NCI-H526 (cell line): ENCODE data around the gene A3GALT2.
A peak's percentile ranks its signal among the peaks of the same experiment; 100 is the strongest.
"Not testable (repeated sequence)": the region's sequence is repeated elsewhere in the genome, so short reads cannot be mapped to it uniquely, and the experiment has no call there.

Experiments
- DNase-seq, 2 experiments: peaks; one replicate each; lab custom pipeline; 2025; lab: John Stamatoyannopoulos, UW

The A3GALT2 gene

DNA sequence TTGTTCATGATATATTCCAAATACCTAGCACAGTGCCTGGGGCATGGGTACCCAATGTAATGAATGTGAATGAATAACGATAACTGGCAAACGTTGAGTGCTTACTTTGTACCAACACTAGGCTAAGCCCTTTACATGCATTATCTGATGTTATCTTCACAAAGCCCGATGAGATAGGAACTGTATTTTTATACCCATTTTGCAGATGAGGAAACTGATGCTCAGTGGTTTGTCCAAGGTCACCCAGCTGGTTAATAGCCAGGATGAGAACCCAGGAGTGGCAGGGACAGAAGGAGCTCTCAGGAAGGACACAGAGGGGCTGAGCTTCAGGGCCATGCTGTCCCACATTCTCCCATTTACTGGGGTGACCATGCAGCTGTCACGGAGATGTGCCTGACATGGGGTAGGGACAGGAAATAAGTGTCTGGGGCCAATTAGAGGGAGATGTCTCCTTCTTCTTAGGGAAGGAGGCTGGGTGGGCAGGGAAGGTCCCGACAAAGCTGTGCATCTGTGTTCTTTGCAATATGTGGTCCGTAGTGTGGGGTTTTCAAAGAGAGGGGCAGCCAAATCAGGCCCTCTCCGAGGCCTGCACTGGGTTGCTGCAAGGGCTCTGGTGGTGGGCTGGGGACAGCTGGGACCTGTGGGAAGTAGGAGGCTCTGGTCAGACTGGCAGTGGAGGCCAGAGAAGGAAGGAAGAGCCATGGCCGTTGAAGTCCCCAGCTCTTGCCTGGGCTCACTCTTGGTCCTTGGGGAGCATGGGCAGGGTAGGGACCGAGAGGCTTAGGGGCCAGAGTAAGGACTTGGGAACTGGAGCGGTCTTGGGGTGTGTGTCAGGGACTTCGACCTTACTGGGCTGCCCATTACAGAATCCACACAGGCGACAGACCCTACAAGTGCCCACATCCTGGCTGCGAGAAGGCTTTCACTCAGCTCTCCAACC is 26.6 kb downstream of the A3GALT2 start:
- no peak for DNase-seq

DNA sequence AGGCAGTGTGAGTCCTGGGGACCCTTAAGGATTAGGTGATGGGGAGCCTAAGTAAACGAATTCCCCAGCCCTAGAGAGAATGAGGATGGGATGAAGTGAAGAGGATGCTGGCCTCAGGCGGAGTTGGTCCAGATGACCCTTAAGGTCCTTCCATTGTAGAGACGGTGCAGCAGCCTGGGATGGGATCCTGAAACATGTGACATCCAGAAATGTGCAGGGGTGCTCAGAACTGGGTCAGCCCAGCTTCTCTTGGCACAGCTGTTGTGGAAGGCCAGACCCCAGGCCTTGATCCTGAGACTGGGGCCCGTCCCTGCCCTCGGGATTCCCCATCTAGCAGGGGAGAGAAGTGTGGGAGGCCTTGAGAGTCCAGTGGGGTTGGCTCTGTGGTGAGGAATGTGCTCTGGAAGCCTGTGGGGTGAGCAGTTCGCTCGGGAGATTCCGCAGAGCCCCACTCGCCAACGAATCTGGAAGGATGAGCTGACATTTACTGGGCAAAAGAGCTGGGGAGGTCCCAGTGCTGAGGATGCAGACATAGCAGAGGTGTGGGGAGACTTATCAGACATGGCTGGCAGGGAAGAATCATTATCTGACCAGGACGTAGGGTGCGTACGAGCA is 28.1 kb downstream of the A3GALT2 start:
- DNase-seq = no peak

- DNase-seq = not testable (repeated sequence)
Observed at GRCh38 chr1:33290615-33291014, 30.3 kb downstream of the A3GALT2 start.

GRCh38 chr1:33289858-33290154 is 31.1 kb downstream of the A3GALT2 start:
- DNase-seq = no peak

GRCh38 chr1:33288976-33289857 is 31.7 kb downstream of the A3GALT2 start:
- DNase-seq = no peak

GRCh38 chr1:33287317-33287716 is 33.6 kb downstream of the A3GALT2 start:
- no peak for DNase-seq

GRCh38 chr1:33286451-33287185 is 34.3 kb downstream of the A3GALT2 start:
- no peak for DNase-seq

DNA sequence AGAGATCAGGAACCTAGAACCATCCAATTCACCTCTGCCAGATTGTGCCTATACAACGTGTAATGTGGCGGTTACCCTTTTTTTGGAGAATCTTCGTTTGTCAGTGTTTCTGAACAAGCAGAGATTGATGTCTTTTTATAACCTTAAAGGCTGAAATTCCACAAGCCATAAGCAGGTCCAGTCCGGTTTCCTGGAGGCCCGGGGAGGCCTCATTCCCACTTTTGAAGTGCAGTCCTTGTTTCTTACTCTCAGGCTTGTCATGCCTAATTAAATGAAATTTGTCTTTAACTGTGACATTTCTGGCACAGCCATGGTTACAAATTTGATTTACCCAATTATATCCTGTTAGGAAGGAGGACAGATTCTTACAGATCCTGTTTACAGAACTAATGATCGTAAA is 36.8 kb downstream of the A3GALT2 start:
- no peak for DNase-seq

GRCh38 chr1:33282791-33283190 is 38.1 kb downstream of the A3GALT2 start:
- no peak for DNase-seq

DNA sequence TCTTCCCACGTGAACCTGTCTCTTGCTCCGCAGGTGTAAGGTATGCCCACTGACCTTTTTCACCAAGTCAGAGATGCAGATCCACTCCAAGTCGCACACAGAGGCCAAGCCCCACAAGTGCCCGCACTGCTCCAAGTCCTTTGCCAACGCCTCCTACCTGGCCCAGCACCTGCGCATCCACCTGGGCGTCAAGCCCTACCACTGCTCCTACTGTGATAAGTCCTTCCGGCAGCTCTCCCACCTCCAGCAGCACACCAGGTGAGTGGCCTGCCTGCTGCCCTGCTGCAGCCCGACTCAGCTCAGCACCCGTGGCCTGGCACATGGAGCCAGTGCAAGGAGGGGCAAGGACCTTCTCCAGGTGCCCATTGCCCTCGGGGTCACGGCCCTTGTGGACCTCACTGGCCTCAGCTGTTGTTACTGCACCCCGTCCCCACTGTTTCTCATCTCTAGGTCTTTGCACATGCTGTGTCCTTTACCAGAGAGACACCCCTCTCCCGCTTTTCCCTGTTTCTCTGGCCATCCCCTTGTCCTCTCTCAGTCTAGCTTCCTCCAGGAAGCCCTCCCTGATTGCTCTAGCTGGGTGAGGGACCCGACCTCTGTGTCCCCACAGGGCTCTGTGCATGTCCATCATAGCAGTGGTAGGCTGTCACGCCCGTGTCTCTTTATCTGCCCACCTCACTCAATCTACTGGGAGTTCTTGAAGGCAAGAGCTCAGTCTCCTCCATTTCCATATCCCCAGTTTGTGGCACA is 39.2 kb downstream of the A3GALT2 start:
- no peak for DNase-seq

GRCh38 chr1:33280091-33280661 is 40.7 kb downstream of the A3GALT2 start:
- DNase-seq = no peak

- DNase-seq = no peak
Observed at GRCh38 chr1:33277488-33278084, 43.3 kb downstream of the A3GALT2 start.

DNA sequence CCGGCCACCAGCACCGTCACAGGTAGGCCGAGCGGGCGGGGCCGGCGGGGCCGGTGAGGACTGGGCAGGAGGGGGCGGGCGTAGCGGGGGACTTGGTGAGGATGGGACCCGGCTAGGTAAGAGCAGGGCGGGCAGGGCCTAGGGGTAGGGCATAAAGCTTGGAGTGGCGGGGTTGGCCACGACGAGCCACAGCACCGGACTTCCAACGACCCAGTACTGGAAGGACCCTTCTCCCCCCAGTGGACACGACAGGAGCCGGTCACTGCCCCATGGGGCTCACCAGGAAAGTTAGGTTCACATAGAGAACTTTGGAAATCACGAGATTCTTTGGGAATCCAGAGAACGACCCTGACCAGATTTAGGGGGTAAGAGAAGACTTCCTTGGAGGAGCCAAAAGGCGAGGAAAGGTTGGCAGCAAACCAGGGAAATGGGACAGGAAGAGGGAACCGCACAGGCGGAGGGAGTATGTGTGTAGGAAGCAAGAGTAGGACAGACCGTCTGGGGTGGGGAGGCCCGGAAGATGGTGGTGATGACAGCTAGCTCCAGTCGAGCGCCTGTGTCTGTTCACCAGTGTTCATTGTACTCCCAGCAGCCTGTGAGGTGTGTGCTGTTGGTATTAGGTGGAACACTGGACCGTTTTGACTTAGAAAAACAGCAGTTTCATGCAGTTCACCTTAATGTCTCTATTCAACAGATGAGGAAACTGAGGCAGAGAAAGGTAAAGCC is 44.2 kb downstream of the A3GALT2 start:
- DNase-seq = no peak

- no peak for DNase-seq
Observed at GRCh38 chr1:33275706-33276572, 45.0 kb downstream of the A3GALT2 start.

GRCh38 chr1:33275195-33275594 is 45.7 kb downstream of the A3GALT2 start:
- no peak for DNase-seq

DNA sequence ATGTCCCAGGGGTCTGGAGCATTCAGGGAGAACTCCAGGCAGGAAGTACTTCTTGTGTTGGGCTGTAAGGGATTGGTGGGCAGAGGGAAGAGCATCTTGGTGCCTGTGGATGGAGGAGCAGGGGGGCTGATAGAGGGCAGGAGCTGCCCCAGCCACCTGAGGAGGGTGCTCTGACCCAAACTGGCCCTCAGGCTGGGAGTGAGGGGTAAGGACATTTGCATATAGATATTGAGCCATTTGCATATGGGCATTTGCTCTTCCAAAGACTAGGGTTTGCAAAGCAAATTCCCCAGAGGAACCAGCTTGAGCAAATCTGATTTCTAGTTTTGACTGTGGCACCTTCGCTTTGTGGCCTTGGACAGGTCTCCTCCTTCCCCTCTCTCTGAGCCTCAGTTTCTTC is 46.5 kb downstream of the A3GALT2 start:
- peak; percentile 76 to 91 for DNase-seq

GRCh38 chr1:33273961-33274371 is 46.9 kb downstream of the A3GALT2 start:
- DNase-seq = no peak

- DNase-seq = no peak
Observed at GRCh38 chr1:33273406-33273805, 47.5 kb downstream of the A3GALT2 start.

DNA sequence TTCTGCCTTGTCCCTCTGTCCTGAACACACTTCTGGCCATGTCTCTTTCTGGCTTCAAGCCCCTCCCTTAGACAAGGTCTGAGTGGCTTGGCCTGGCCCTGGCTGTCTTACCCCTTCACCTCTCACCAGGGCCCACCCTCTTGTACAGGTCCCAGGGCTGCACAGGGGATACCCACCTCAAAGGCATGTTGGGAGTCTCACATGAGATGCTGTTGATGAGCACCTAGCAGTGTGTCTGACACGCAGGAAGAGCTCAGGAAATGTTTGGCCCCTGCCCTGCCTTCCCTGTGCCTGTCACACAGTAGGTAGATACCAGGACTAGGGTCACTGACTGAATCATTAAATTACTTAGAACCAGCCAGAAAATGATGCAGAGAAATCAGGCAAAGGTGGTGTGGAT is 48.0 kb downstream of the A3GALT2 start:
- DNase-seq = no peak
